LNCAP (cell line): ENCODE data around the gene COL24A1.

Experiments used
- TF ChIP-seq, protein P1 (sequence below): fragments of 450-650 bp; IDR thresholded peaks from 2 replicates; pipeline ENCODE4 v1.5.1; 2017; ENCODE audit warnings: mild to moderate bottlenecking

COL24A1 gene

DNA sequence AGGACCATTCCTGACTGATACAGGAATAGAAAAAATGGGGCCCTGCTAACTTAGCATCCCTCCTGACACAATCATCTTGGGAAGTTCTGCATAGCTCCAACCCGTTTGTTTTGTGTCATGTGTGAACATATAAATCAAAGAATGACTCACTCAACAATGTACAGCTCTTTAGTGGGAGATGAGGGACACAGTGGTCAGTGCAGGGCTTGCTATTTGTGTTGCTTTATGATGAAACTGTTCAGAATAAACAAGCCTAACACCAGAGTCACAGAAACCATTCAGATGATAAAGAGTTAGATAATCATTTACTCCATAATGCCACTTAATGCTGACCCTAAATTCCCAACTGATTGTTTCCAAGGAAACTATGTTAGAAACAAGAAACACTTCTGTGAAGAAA, 294.1 kb downstream of the COL24A1 start:
- TF ChIP-seq, protein P1, sequence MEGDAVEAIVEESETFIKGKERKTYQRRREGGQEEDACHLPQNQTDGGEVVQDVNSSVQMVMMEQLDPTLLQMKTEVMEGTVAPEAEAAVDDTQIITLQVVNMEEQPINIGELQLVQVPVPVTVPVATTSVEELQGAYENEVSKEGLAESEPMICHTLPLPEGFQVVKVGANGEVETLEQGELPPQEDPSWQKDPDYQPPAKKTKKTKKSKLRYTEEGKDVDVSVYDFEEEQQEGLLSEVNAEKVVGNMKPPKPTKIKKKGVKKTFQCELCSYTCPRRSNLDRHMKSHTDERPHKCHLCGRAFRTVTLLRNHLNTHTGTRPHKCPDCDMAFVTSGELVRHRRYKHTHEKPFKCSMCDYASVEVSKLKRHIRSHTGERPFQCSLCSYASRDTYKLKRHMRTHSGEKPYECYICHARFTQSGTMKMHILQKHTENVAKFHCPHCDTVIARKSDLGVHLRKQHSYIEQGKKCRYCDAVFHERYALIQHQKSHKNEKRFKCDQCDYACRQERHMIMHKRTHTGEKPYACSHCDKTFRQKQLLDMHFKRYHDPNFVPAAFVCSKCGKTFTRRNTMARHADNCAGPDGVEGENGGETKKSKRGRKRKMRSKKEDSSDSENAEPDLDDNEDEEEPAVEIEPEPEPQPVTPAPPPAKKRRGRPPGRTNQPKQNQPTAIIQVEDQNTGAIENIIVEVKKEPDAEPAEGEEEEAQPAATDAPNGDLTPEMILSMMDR = no peak

DNA sequence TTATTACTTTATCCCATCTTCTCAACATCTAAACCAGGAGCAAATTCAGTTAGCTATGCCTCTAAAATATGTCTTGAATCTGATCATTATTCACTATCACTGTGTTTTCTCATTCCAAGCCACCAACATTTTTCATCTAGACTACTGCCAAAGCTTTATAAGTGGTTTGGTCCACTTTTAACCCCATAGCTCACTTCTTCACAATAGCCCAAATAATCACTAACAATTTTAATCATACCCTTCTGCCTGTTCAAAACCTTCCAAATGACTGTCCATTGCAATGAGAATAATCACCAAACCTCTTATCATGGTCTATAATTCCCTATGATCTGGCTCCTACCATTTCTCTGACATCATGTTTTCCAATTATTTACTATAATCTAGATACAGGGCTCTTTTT, 298.6 kb downstream of the COL24A1 start:
- TF ChIP-seq, protein P1 = no peak

DNA sequence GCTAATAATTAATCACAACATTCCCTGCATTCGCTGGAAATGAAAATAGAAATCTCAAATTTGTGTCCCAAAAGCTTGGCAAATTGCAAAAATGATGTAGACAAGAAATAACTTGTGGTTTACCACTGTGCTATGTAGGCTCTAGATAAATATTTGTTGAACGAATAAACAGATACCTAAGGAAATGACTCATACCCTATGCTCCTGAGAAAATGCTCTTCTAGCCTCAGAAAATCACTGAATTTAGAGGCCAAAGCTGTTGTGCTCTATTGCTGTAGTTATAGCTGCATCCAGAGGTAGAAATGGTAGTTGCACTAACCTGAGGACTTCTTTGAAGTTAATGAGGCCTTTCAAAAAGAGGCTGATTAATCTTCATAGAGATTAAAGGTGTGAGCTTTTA, 306.3 kb downstream of the COL24A1 start:
- TF ChIP-seq, protein P1 = no peak

DNA sequence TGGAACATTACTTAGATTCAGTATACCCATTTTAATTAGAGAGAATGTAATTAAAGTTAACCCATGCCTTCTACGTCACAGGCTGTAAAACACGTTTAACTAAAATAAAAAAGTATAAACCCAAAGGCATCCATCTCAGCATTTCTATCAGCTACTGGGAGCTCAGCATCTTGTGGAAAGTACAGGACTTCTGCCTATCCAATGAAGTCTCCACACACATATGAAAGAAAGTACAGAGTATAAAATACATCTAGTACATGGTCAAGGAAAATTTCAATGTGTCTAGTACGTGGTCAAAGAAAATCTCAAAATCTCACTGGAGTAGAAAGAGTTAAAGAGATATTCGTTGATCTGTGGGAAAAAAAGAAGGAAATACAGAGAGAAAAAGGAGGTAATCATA, 306.9 kb downstream of the COL24A1 start:
- TF ChIP-seq, protein P1 = no peak

DNA sequence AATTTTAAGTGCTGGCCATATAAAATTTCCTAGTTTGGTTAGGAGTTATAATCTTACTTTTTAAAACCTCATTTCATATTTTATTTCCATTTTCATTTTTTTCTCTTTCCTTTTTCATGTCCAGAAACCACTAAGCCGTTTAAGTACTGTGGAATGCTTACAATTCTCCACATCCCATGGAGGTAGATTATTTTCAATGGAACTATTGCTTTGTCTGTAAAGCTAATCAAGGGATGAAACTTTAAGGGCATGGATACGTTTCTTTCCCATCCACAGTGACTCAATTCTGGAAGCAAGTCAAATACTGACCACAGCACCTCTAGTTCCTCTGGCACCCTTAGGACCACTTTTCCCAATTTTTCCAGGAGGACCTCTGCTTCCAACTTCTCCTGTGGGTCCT, 309.2 kb downstream of the COL24A1 start:
- TF ChIP-seq, protein P1 = no peak

DNA sequence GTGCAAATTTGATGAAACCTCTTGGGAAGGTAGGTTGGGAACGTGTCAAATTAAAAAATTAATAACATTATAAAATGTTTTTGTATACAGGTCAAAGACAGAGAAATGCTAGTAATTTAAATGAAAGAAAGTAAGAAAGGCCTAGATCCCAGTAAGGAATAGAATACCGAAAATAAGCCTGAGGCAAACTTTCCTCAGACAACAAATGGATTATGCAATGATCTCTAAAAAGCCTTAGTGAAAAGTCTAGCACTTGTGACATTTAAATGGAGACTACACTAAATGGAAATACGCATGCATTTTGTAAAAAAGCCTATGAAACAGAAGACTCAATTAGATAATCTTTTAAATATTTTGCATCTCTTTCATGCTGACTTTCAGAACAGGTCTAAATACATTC, 309.9 kb downstream of the COL24A1 start:
- TF ChIP-seq, protein P1 = no peak

DNA sequence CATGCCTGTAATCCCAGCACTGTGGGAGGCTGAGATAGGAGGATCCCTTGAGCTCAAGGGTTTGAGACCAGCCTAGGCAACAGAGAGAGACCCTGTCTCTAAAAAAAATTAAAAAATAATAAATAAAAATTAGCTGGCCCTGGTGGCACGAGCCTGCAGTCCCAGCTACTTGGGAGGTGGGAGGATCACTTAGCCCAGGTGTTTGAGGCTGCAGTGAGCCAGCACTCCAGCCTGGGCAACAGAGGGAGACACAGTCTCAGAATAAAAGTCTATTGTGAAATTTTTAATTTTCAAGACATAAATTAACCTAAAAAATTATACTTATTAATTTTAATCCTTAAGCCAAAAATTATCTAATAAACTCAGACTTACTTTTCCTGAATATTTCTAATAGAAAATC, 317.1 kb downstream of the COL24A1 start:
- TF ChIP-seq, protein P1 = no peak

DNA sequence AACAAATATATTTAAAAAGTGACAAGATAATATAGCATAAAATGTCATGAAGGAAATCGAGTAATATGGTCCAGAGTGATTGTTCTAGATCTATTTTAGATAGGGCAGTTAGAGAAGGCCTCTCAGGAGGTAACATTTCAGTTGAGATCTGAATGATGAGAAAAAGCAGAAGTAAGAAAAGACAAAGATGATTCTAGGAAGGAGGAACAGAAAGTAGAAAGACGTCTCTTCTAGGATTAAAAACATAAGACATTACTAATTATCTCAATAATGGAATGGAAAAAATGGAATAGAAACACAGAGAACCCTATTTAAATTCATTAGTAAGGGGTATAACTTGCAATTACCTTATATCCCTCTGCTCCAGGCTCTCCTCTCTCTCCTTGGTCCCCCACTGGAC, 318.3 kb downstream of the COL24A1 start:
- TF ChIP-seq, protein P1 = no peak
